Measurements from ENCODE around the gene MOCOS.

GRCh38 chr18:36181898-36182506, 5.3 kb upstream of the MOCOS start:
- TF ChIP-seq CTCF (IDR thresholded peaks at IDR 0.05 in 8 of 11, conservative IDR thresholded peaks at IDR 0.05 in 3 of 11): no peak
- no peak for TF ChIP-seq POLR2A (IDR thresholded peaks at IDR 0.05)
- TF ChIP-seq POLR2AphosphoS5 (IDR thresholded peaks at IDR 0.05): no peak
